ENCODE data around the gene DRD4.

The DRD4 gene

GRCh38 chr11:636511-637332, at the start of gene DRD4:
Gene DRD4 (plus strand): TSS chr11:637269. CDS start chr11:637305, 36 bp downstream.
- no peak for DNase-seq (ENCODE audit: low spot score)

GRCh38 chr11:587546-587945, 49.5 kb upstream of the DRD4 start:
- DNase-seq (ENCODE audit: low spot score), result no peak

- DNase-seq (ENCODE audit: low spot score), result no peak
Observed at GRCh38 chr11:587978-588380, 49.1 kb upstream of the DRD4 start.

- DNase-seq (ENCODE audit: low spot score), result no peak
Observed at GRCh38 chr11:589798-590197, 47.3 kb upstream of the DRD4 start.

- no peak for DNase-seq (ENCODE audit: low spot score)
Observed at GRCh38 chr11:590997-591396, 46.1 kb upstream of the DRD4 start.

GRCh38 chr11:592501-592900, 44.6 kb upstream of the DRD4 start:
- no peak for DNase-seq (ENCODE audit: low spot score)

- no peak for DNase-seq (ENCODE audit: low spot score)
Observed at GRCh38 chr11:592918-593317, 44.2 kb upstream of the DRD4 start.

GRCh38 chr11:593347-593746, 43.7 kb upstream of the DRD4 start:
- DNase-seq (ENCODE audit: low spot score), result no peak

- DNase-seq (ENCODE audit: low spot score), result no peak
Observed at GRCh38 chr11:595400-595799, 41.7 kb upstream of the DRD4 start.

GRCh38 chr11:596374-596773, 40.7 kb upstream of the DRD4 start:
- no peak for DNase-seq (ENCODE audit: low spot score)

GRCh38 chr11:597166-597725, 39.8 kb upstream of the DRD4 start:
- DNase-seq (ENCODE audit: low spot score), result no peak

GRCh38 chr11:598005-598680, 38.9 kb upstream of the DRD4 start:
- DNase-seq (ENCODE audit: low spot score), result no peak

- no peak for DNase-seq (ENCODE audit: low spot score)
Observed at GRCh38 chr11:601573-602245, 35.4 kb upstream of the DRD4 start.

GRCh38 chr11:603154-603553, 33.9 kb upstream of the DRD4 start:
- DNase-seq (ENCODE audit: low spot score), result no peak

- no peak for DNase-seq (ENCODE audit: low spot score)
Observed at GRCh38 chr11:605286-606129, 31.6 kb upstream of the DRD4 start.

GRCh38 chr11:606245-606644, 30.8 kb upstream of the DRD4 start:
- no peak for DNase-seq (ENCODE audit: low spot score)

GRCh38 chr11:607020-607780, 29.9 kb upstream of the DRD4 start:
- DNase-seq (ENCODE audit: low spot score), result no peak

- DNase-seq (ENCODE audit: low spot score), result no peak
Observed at GRCh38 chr11:607971-608659, 29.0 kb upstream of the DRD4 start.

GRCh38 chr11:608791-609251, 28.2 kb upstream of the DRD4 start:
- DNase-seq (ENCODE audit: low spot score), result peak; percentile 60

- DNase-seq (ENCODE audit: low spot score), result peak; percentile 63
Observed at GRCh38 chr11:609341-609811, 27.7 kb upstream of the DRD4 start.

All from left forelimb (tissue), 1 donor.